HG02588 (cell line): ENCODE results near the gene ADRA2B.
"Not testable (repeated sequence)": the region's sequence is repeated elsewhere in the genome, so short reads cannot be mapped to it uniquely, and the experiment has no call there.

Experiments used
- ATAC-seq: cut with Tn5 transposase; IDR thresholded peaks from one replicate; pipeline ENCODE4 v1.9.1; 2021; ENCODE audit warnings: mild to moderate bottlenecking, moderate library complexity; ENCODE audit not compliant: unreplicated experiment

The ADRA2B gene

GRCh38 chr2:96150791-96151594, 34.6 kb upstream of the ADRA2B start:
- no peak for ATAC-seq

- ATAC-seq: no peak
Measured at GRCh38 chr2:96150007-96150640, 33.8 kb upstream of the ADRA2B start.

GRCh38 chr2:96148410-96149217, 32.2 kb upstream of the ADRA2B start:
- ATAC-seq: peak; percentile 33

- no peak for ATAC-seq
Measured at GRCh38 chr2:96147593-96148201, 31.3 kb upstream of the ADRA2B start.

GRCh38 chr2:96146881-96147592, 30.7 kb upstream of the ADRA2B start:
- no peak for ATAC-seq

- ATAC-seq: peak; percentile 29
Measured at GRCh38 chr2:96146153-96146880, 29.9 kb upstream of the ADRA2B start.

GRCh38 chr2:96145848-96146152, 29.4 kb upstream of the ADRA2B start:
- no peak for ATAC-seq

GRCh38 chr2:96145036-96145847, 28.9 kb upstream of the ADRA2B start, which contains the start of gene DUSP2:
Gene DUSP2, minus strand, starts transcription at chr2:96145440. Its CDS starts 86 bp downstream, at chr2:96145354.
- ATAC-seq: peak; percentile 46

GRCh38 chr2:96144481-96145035, 28.2 kb upstream of the ADRA2B start:
- ATAC-seq: peak; percentile 2

GRCh38 chr2:96143848-96144480, 27.6 kb upstream of the ADRA2B start:
- no peak for ATAC-seq

GRCh38 chr2:96143231-96143847, 27.0 kb upstream of the ADRA2B start:
- no peak for ATAC-seq

GRCh38 chr2:96142217-96143113, 26.1 kb upstream of the ADRA2B start:
- ATAC-seq: no peak

GRCh38 chr2:96141624-96141967, 25.2 kb upstream of the ADRA2B start:
- not testable (repeated sequence) for ATAC-seq

- ATAC-seq: no peak
Measured at GRCh38 chr2:96140941-96141623, 24.7 kb upstream of the ADRA2B start.

- no peak for ATAC-seq
Measured at GRCh38 chr2:96139181-96139758, 22.9 kb upstream of the ADRA2B start.
